Measurements from ENCODE around the gene HNRNPD. TPM values are rescaled to one million over a fixed set of nuclear protein-coding genes. Genes with fewer than 3 reads are reported as not detected.
A peak's percentile ranks its signal among the peaks of the same experiment; 100 is the strongest.
"Not testable (repeated sequence)": the region's sequence is repeated elsewhere in the genome, so short reads cannot be mapped to it uniquely, and the experiment has no call there.

The HNRNPD gene
- total RNA-seq, 1 donor from 2014 or later = 353 TPM

DNA sequence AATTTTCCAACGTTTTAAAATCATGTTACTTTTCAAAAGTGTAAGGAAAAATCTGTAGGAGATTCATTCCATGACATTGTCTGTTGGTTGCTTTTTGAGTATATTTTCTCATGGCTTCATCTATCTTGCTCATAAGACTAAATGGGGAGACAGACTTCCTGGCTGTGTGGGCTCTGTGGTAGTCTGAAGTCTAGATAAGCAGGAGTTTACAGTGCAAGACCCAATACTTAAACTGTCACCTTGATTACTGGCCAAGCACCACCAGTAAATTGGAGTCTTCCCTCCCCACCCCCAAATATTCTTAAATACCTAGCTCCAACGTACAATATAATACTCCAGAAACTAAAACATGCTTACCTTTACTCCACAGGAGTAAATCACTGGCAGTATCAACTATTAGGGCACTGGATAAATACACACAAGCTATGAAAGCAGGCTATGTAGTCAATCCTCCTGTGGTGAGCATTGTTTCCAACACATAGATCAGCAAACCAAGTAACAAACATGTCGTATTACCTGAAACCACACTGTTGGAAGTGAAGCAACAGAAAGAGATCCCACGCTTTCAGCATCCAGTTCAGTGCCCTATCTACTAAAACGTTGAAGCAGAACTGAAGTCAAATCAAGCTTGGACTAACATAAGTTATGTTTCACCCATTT, 6.2 kb downstream of the HNRNPD start:
- H3K4me1 Mint-ChIP-seq (ENCODE audit: unreplicated experiment) = peaks cover 39% of the 10 kb centered on the region
- peaks cover 3% of the 10 kb centered on the region for H3K27me3 Mint-ChIP-seq (ENCODE audit: unreplicated experiment)
- TF ChIP-seq, protein P1, sequence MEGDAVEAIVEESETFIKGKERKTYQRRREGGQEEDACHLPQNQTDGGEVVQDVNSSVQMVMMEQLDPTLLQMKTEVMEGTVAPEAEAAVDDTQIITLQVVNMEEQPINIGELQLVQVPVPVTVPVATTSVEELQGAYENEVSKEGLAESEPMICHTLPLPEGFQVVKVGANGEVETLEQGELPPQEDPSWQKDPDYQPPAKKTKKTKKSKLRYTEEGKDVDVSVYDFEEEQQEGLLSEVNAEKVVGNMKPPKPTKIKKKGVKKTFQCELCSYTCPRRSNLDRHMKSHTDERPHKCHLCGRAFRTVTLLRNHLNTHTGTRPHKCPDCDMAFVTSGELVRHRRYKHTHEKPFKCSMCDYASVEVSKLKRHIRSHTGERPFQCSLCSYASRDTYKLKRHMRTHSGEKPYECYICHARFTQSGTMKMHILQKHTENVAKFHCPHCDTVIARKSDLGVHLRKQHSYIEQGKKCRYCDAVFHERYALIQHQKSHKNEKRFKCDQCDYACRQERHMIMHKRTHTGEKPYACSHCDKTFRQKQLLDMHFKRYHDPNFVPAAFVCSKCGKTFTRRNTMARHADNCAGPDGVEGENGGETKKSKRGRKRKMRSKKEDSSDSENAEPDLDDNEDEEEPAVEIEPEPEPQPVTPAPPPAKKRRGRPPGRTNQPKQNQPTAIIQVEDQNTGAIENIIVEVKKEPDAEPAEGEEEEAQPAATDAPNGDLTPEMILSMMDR (IDR thresholded peaks at IDR 0.05; ENCODE audit: unreplicated experiment) = no peak
- peak overlapping the region; percentile 84 for H3K27ac Mint-ChIP-seq (ENCODE audit: unreplicated experiment)
- H3K4me3 Mint-ChIP-seq (ENCODE audit: unreplicated experiment) = no peak overlapping the region
- H3K9me3 Mint-ChIP-seq (ENCODE audit: unreplicated experiment) = no peaks in the 10 kb centered on the region
- no peak for DNase-seq (ENCODE audit: low spot score)
- H3K36me3 Mint-ChIP-seq (ENCODE audit: low read depth, unreplicated experiment) = peaks cover 19% of the 10 kb centered on the region

DNA sequence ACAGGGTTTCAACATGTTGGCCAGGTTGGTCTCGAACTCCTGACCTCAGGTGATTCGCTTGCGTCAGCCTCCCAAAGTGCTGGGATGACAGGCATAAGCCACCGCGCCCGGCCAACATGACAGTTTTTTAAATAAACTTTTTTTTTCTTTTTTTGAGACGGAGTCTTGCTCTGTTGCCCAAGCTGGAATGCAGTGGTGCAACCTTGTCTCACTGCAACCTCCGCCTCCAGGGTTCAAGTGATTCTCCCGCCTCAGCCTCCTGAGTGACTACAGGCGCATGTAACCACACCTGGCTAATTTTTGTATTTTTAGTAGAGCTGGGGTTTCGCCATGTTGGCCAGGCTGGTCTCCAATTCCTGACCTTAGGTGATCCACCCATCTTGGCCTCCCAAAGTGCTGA, 7.4 kb downstream of the HNRNPD start:
- H3K27ac Mint-ChIP-seq (ENCODE audit: unreplicated experiment); H3K27me3 Mint-ChIP-seq (ENCODE audit: unreplicated experiment); H3K4me3 Mint-ChIP-seq (ENCODE audit: unreplicated experiment); DNase-seq (ENCODE audit: low spot score); H3K9me3 Mint-ChIP-seq (ENCODE audit: unreplicated experiment): not testable (repeated sequence)
- peaks cover 10% of the 10 kb centered on the region for H3K36me3 Mint-ChIP-seq (ENCODE audit: low read depth, unreplicated experiment)
- peaks cover 32% of the 10 kb centered on the region for H3K4me1 Mint-ChIP-seq (ENCODE audit: unreplicated experiment)

DNA sequence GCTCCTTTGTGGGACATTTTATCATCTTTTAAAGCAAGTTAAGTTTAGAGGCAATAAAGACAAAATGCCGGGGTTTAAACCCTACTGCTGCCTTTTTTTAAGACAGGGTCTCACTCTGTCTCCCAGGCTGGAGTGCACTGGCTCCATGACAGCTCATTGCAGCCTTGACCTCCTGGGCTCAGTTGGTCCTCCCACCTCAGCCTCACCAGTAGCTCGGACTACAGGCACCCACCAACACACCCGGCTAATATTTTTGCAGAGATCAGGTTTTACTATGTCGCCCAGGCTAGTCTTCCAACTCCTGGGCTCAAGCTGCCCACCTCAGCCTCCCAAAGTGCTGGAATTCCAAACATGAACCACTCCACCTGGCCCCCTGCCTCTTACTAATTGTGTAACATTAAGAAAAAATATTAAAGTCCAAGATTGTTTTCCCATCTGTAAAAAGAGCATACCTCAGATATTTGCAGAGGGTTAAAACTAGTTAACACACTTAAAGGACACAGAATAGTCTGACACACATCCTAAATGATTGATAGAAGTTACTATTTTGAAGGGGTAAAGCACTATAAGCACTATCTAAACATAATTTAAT, 9.8 kb downstream of the HNRNPD start:
- Mint-ChIP-seq H3K9me3 (ENCODE audit: unreplicated experiment) (no peaks in the 10 kb centered on the region), H3K4me3 (ENCODE audit: unreplicated experiment) (no peak overlapping the region), H3K27ac (ENCODE audit: unreplicated experiment) (no peak overlapping the region), H3K36me3 (ENCODE audit: low read depth, unreplicated experiment) (peaks cover 5% of the 10 kb centered on the region), H3K27me3 (ENCODE audit: unreplicated experiment) (no peaks in the 10 kb centered on the region), H3K4me1 (ENCODE audit: unreplicated experiment) (peaks cover 17% of the 10 kb centered on the region)
- TF ChIP-seq, protein P1 (IDR thresholded peaks at IDR 0.05; ENCODE audit: unreplicated experiment) = no peak
- no peak for DNase-seq (ENCODE audit: low spot score)

DNA sequence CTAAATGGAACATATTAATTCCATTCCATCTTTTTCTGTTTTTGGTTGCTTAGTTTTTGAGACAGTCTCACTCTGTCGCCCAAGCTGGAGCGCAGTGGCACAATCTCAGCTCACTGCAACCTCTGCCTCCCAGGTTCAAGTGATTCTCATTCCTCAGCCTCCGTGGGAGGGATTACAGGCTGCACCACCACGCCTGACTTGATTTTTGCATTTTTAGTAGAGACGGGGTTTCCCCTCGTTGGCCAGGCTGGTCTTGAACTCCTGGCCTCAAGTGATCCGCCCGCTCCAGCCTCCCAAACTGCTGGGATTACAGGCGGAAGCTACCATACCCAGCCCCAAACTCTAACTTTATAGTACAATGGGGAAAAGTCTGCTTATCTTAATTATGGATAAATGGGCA, 11.2 kb downstream of the HNRNPD start:
- H3K9me3 Mint-ChIP-seq (ENCODE audit: unreplicated experiment) = no peaks in the 10 kb centered on the region
- H3K4me3 Mint-ChIP-seq (ENCODE audit: unreplicated experiment) = no peak overlapping the region
- H3K27ac Mint-ChIP-seq (ENCODE audit: unreplicated experiment) = no peak overlapping the region
- TF ChIP-seq, protein P1 (IDR thresholded peaks at IDR 0.05; ENCODE audit: unreplicated experiment) = no peak
- peaks cover 12% of the 10 kb centered on the region for H3K36me3 Mint-ChIP-seq (ENCODE audit: low read depth, unreplicated experiment)
- no peak for DNase-seq (ENCODE audit: low spot score)
- H3K4me1 Mint-ChIP-seq (ENCODE audit: unreplicated experiment) = peaks cover 9% of the 10 kb centered on the region
- H3K27me3 Mint-ChIP-seq (ENCODE audit: unreplicated experiment) = no peaks in the 10 kb centered on the region

DNA sequence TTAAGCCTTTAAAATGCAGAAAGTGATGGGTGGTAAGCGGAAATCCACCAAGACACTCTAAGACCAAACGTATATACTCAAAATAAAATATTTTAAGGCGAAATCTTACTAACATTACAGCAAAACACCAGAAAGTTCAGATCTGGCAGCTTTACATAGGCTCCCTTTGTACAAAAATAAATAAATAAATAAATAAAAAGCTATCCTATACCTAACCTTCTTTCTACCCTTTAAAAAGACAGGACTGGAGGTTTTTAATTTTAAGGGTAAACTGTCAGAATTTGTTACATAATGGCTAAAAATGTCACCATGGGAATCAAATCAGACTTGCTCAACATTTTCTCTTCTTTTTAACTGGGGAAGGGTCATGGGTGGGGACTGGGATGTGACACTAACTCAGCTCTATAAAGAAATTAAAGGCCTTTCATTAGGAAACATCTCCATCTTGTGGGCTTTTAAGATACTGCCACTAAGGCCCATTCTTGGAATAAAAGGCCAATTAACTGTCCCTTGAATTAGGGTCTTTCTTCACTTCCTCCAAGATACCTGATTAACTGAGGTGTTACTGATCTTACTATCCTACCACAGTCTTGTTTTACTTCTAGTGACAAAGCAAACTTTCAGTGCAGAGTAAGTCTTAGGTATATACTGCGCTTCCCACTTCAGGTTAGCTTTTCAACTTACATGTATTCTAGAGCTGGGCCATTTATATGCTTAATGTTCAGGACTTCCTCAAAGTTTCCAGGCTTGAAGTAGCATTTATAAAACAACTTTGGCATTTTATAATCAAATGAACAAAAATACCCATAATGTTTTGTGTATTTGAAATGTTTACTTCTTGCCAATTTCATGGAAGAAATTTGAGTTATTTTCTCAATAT, 13.3 kb downstream of the HNRNPD start:
- no peaks in the 10 kb centered on the region for H3K27me3 Mint-ChIP-seq (ENCODE audit: unreplicated experiment)
- H3K4me1 Mint-ChIP-seq (ENCODE audit: unreplicated experiment) = no peaks in the 10 kb centered on the region
- TF ChIP-seq, protein P1 (IDR thresholded peaks at IDR 0.05; ENCODE audit: unreplicated experiment) = peak; percentile 61
- peaks cover 20% of the 10 kb centered on the region for H3K36me3 Mint-ChIP-seq (ENCODE audit: low read depth, unreplicated experiment)
- H3K27ac Mint-ChIP-seq (ENCODE audit: unreplicated experiment) = no peak overlapping the region
- no peak overlapping the region for H3K4me3 Mint-ChIP-seq (ENCODE audit: unreplicated experiment)
- peak; percentile 17 for DNase-seq (ENCODE audit: low spot score)
- H3K9me3 Mint-ChIP-seq (ENCODE audit: unreplicated experiment) = no peaks in the 10 kb centered on the region

All from endothelial cell (in vitro differentiated cells).